OCI-LY1 (cell line): ENCODE measurements around the gene STK32C.

ENCODE experiments used
- EZH2 ChIP-seq: fragments of 200-600 bp; sonication (generic), shearing (Covaris generic); IDR thresholded peaks from 2 replicates; pipeline ENCODE4 v1.8.0; 2017; ENCODE audit warnings: borderline replicate concordance, mixed run types, mild to moderate bottlenecking, antibody characterized with exemption, low read length, moderate library complexity, mixed read lengths
- TF ChIP-seq, protein P1 (sequence below): fragments of 200-600 bp; sonication (generic), shearing (Covaris generic); IDR thresholded peaks from 2 replicates; pipeline ENCODE4 v1.5.1; 2017; ENCODE audit warnings: mild to moderate bottlenecking, antibody characterized with exemption, low read length, moderate library complexity, mixed read lengths

DNA sequence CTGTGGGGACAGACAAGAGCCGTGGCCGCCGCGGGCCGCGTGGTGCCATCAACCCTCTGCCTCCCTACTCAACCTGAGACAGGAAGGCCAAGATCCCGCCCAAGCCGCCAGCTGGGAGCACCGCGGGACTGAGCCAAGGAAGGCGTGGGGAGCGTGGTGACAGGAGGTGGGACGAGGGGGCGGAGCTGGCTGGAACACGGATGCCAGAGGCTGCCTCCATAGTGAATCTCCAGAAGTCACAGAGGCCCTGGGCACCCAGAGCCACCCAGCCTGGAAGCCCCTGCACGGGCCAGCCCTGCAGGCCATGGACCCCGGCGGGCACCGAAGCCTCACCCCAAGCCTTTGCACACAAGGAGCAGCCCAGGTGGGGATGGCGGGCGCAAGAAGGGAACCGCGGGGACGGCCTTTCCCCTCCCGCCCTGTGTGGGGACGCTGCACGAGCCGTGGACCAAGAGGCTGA lies 139.1 kb downstream of the STK32C start:
- no peak for TF ChIP-seq EZH2
- TF ChIP-seq, protein P1, sequence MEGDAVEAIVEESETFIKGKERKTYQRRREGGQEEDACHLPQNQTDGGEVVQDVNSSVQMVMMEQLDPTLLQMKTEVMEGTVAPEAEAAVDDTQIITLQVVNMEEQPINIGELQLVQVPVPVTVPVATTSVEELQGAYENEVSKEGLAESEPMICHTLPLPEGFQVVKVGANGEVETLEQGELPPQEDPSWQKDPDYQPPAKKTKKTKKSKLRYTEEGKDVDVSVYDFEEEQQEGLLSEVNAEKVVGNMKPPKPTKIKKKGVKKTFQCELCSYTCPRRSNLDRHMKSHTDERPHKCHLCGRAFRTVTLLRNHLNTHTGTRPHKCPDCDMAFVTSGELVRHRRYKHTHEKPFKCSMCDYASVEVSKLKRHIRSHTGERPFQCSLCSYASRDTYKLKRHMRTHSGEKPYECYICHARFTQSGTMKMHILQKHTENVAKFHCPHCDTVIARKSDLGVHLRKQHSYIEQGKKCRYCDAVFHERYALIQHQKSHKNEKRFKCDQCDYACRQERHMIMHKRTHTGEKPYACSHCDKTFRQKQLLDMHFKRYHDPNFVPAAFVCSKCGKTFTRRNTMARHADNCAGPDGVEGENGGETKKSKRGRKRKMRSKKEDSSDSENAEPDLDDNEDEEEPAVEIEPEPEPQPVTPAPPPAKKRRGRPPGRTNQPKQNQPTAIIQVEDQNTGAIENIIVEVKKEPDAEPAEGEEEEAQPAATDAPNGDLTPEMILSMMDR, result no peak
